HG03442 (cell line): ENCODE results near the gene S100A14.
"Not testable (repeated sequence)": the region's sequence is repeated elsewhere in the genome, so short reads cannot be mapped to it uniquely, and the experiment has no call there.

Experiments used
- ATAC-seq: cut with Tn5 transposase; IDR thresholded peaks from one replicate; pipeline ENCODE4 v1.9.1; 2021; ENCODE audit warnings: mild to moderate bottlenecking, moderate library complexity; ENCODE audit not compliant: unreplicated experiment

Gene S100A14

DNA sequence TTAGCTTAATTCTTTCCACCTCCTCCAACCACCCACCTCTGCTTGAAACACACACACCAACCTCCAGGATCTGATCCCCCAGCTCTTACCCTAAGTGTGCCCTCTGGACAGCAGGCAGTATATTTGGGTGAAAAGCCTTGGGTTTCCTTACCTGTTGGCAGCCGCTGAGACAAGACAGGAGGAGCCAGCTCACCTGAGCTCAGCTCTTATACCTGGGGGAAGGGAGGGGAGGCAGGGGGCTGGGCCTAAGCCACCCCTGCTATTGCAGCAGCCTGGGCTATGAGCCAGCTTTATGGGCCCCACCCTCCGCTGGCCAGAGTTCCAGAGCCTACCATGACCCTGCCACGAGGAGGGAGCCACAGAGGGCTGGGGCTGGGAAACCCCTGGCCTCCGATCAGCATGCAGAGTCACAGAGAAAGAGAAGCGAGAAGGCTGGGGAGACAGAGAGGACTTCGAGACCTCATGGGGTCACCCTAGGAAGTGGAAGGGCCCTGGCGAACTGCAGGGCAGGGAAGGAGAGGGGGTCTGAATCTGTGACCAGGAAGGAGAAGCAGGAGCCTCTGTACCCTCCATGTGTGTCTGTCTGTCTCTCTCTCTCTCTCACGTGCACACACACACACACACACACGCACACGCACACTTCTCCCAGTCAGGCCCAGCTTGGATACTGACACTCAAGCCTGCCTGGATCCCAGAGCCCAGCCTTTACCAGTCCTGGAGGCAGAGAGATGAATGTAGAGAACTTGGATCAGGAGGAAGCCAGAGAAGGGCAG lies at the start of gene S100A14:
S100A14 (minus strand) TSS at position 182 of the 773 bp plus-strand sequence. CDS start 467 bp downstream, outside the sequence.
- ATAC-seq, result no peak

DNA sequence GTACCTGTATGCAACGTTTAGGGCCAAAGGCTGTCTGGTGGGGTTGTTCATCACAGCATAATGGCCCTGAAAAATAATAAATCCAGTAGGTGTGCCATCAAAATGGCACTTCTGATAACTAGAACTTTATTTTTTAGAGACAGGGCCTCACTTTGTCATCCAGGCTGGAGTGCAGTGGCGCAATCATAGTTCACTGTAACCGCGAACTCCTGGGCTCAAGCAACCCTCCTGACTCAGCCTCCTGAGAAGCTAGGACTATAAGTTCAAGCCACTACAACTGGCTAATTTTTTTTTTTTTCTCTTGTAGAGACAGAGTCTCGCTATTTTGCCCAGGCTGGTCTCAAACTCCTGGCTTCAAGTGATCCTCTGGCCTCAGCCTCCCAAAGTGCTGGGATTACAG lies 47.1 kb upstream of the S100A14 start:
- ATAC-seq, result no peak

DNA sequence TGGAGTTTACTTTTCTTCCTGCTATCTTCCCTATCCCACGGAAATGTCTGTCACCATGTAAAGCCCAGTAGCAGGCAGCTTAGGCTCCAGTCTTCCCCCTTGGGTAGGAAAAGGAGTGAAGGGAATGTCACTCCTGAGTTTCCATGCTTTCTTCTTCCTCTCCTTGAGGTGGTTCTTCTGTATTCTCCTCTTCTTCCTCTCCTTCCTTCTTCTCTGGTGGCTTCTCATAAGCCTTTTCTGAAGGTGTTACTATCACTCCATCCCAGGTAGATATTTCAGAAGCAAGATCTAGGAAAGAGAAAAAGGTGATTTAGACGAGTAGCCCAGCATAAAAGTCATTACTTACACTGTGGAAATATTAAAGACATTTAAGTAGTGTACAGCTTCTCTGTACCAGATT lies 46.1 kb upstream of the S100A14 start:
- no peak for ATAC-seq

DNA sequence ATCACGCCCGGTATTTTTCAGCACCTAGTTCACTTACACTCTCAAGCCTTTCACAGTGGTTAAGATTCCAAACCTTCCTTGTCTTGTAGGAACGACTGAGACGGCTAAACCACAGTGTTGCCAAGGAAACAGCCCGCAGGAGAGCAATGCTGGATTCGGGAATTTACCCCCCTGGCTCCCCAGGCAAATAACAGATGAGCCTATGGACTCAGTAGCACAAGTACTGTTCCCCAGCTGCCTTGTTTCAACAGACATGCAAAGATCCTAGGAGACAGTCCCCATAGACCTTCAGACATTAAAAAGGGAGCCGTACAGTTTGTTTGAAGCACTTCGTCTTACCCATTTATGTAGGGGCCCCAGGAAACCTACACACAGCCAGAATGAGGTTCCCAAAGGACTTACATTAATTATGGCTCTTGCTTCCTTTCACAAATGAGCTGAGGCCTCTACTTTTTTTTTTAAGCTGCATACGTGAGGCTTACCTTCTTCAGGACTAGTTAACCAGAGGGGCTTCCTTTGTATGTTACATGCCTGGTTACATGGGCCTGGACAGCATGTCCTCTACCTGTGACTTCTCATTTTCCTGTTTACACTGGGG lies 45.1 kb upstream of the S100A14 start:
- no peak for ATAC-seq

DNA sequence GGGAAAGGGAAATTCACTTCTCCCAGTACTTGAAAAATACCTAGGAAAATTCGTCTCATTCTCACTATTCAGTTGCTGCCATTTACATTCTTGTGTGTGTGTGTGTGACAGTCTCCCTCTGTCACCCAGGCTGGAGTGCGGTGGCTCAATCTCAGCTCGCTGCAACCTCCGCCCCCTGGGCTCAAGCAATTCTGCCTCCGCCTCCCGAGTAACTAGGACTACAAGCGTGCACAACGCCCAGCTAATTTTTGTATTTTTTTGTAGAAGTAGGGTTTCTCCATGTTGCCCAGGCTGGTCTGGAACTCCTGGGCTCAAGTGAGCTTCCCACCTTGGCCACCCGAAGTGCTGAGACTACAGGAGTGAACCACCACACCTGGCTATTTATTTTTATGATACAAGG lies 43.5 kb upstream of the S100A14 start:
- no peak for ATAC-seq

DNA sequence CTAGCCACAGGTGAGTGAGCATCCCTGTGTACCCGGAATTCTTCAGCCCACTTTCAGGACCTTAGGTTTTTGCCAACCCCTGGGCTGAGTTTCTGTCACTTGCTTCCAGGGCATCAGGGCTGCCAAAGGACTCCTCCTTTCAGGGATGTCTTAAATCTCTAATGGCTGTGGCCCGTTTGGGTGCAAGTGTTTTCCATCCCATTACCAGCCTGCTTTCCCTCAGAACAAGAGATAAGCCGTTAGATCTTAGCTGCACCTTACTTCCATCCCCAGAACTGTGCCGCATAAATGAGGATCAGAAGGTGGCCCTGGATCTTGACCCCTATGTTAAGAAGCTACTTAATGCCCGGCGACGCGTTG lies 43.0 kb upstream of the S100A14 start:
- ATAC-seq, result no peak

DNA sequence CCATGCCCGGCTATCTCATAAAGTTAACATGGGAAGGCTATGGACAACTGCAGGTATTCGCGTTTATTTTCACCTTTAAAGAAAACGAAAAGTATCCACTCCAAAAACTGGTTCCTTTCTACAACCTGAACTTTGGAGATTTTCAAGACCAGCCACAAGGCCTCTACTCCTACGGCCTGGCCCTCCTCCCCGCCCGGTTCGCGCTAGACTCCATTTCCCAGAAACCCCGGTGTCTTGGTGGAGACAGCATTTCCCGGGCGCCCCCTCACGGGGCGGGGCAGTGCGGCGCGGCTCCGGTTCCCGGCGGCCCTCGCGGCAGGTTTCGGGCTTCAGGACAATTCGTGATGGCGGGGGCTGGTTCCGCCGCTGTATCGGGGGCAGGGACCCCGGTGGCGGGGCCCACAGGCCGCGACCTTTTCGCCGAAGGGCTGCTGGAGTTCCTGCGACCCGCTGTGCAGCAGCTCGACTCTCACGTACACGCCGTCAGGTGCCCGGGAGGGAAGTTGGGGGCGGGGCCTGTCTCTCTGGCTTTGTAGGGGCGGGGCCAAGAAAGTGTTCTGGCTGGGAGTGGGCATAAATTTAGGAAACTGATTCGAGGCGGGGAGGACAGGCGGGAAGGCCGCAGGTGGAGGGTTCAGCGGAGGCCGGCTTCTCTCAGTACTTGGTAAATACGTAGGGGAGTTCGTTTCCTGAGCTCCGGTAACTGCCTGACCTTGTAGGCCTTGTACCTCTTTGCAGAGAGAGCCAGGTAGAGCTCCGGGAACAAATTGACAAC lies 42.5 kb upstream of the S100A14 start, which contains the start of gene SNAPIN:
SNAPIN (plus strand) TSS at position 304 of the 775 bp plus-strand sequence; CDS start at position 345, 41 bp downstream.
- peak; percentile 86 for ATAC-seq

DNA sequence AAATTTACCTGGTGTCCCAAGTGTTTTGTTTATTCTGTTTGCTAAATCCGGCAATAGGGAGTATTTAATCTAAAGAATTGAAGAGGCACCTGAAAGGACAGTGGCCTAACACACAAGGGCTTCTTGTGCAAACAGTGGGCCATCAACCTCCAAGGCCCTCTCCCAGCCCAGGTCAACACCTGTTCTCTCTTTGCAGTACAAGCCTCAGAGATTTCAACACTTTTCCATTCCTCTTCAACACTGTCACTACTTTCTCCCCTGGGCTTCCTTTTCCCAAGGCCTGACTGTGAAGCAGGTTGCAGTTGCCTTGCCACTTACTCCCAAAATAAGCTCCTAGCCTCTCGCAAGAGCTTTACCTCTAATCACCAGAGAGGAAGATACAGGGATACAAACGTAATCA lies 39.2 kb upstream of the S100A14 start:
- no peak for ATAC-seq

DNA sequence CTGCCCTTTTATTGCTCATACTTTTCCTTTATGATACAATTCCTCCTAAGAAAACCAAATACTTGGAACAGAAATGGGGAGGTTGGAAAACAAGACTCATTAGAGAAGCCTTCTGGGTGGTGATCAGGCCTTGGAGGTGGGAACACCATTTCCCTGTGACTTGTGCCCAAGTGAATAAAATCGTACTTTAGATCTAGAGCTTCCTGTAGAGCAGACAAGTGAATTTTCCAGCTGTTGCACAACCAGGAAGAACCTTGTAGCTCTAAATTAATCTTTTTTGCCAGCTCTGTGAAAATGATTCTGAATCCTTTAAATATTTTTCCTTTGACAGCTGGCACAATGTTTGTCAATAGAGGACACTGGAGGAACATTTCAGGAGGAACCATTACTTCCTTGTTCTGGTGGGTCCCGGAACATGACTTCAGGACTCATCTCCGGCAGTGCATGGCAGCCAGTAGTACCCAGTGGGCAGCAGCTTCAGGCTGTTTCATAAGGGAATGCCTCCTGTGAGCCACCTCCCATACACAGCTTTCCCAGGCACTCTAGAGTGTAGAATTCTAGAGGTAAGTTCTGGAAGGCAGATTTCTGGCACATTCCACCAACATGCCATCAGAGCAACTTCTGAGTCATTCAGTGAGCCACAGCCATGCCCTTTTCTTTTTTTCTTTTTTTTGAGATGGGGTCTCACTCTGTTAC lies 36.8 kb upstream of the S100A14 start:
- ATAC-seq, result no peak

DNA sequence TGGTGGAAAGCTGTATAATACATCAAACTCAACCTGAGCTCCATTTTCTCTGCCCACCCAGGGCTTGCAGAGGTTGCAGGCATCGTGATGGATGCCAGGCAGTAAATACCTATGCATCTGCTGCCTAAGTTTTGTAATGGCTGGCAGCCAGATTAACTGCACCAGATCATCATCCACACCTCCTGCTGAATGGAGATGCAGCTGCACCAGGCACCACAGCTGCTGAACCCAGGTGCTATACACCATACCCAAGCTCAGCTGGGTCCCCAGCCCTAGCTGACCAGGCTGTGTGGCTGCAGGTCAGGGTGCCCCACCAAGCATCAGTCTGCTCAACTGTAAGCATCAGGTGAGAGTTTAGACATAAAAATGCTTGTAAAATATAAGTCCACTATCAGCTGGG lies 35.6 kb upstream of the S100A14 start:
- no peak for ATAC-seq

DNA sequence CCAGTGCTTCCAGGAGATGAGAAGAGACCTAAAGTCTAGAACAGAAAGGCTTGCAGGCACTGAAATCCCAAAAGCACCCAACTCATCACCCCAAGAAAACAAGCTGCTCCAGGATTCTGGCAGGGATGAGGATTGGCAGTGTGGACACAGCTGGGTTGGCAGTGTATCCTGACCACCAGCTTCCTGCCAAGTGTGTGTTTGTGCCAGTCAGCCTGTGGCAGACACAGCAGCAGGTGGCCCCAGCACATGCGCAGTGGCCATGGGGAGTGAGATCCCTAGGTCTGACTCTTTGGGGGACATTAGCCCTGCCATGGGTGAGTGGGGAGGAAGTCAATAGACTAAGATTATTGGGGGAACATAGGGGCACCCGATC lies 33.7 kb upstream of the S100A14 start:
- no peak for ATAC-seq

DNA sequence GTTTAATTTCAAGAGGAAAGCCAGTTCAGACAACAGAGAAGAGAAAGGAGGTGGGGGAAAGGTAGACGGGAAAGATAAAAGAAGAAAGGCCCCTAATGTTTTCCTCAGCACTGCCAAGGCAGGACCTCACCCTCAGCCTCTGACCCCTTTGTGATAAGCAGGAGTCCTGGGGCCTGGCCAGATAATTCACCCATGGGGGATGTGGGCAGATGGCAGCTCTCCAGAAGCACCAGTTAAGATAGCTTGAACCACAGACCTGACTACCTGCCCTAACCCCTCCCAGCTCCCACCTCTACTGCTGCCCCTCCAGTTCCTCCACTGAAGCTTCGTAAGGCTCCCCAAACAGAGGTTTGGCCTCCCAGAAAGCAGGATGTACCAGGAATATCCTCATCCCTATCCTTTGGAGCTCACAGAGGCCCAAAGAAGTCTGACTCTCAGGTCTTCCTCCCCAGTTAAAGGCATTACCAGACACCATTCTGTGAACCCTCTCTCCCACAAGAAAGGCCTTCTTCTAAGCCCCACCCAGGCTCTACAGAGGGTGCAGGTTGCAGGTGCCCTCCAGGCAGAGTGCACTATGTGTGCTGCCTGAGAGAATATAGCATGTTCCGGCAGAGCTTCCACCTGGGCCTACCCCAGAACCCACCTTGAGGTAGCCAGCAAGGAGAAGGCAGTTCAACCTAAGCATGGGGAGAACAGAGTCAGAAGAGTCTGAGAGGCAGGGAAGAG lies 33.2 kb upstream of the S100A14 start:
- ATAC-seq, result no peak

DNA sequence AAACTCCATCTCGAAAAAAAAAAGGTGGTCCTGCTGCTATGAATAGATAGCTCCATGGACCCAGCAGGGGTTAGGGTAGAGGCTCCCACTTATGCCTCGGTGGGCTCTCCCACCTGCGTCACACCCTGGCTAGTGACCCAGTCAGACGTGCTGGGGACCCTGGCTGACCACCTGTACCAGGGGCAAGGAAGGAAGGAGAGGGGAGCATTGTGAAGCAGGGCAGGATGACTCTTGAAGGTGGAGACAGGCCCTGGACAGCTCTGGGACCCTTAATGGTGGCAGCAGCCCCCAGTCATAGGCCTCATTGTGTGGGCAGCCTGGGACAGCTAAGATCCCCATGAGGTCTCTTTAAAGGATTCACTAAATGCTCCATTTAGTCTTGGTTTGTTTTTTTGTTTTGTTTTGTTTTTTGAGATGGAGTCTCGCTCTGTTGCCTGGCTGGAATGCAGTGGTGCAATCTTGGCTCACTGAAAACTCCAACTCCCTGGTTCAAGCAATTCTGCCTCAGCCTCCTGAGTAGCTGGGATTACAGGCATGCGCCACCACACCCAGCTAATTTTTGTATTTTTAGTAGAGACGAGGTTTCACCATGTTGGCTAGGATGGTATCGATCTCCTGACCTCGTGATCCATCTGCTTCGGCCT lies 32.0 kb upstream of the S100A14 start:
- ATAC-seq, result no peak

DNA sequence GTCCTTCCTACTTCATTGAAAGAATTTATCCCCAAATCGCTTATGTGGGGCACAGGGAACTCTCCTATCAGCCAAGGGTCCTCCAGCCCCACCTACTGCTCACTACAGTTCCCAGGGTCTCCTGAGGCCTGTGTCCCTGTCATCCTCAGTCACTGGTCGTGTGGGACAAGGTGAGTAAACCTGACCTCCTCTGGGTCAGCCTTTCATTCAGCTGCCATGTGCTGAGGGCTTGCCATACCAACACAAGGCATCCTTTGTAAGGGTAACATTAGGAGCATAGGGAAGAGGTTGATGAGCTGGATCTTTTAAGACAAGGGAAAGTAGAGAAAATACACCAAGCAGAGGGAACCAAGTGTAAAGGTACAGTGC lies 31.2 kb upstream of the S100A14 start:
- no peak for ATAC-seq

DNA sequence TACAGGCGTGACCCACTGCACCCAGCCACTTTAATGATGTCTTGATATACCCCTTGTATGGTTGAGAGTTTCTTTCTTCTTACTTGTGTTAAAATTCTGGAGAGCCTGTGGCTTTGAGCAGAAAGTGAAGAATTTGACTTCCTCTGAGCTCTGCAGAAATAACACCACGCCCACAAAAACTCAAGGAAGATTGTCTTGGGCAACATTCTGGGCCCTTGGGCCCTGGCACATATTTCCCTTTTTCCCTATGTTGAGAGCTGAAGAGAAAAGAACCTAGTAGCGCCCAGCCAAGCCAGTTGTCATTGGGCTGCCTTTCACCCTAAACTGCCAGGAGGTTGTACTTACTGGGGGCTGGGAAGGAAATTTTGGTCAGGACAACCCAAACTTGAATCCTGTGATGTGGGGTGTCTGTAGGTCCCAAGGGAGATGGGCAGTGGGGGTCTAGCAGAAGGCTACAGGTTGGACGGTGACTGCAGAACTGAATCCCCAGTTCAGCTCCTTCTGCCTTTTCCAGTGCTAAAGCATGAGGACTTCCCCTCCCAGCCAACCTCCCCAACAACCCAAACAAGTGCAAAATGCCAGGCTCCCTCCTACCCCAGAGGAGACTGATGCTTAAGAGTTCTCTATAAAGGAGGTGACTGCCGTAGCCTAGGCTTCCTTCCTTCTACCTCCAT lies 30.7 kb upstream of the S100A14 start:
- no peak for ATAC-seq

DNA sequence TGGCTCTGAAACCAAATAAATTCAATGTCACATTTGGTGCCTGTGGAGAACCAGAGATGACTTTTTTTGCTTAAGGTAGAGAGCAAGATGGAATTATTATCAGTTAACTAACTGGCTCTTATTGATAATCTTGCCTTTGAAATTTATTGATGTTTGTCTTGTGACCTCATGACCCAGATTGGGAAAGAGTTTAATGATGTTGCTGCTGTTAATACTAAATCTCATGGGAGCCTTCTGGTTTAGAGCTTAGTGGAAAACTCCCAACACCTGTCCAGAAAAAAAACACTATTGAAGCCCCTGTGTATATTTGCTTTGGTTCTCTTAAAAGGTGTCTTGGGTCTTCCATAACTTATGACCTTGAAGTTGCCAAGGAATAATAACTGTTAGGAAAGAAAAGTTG lies 27.7 kb upstream of the S100A14 start:
- no peak for ATAC-seq

DNA sequence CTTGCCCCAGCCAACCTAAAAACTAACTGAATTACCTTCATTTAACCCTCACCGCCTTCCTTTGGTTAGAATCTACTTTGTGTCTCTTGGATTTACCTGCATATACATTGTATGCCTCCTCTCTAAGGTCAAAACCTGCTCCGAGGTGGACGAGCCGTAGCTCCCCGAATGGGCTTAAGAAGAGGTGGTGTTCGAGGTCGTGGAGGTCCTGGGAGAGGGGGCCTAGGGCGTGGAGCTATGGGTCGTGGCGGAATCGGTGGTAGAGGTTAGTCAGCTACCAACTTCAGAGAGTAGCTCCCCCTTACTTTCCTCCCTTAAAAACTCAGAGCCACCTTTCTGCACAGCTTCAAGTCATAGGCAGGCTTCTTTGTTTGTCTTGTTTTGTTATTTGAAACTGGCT lies 27.0 kb upstream of the S100A14 start:
- ATAC-seq, result no peak

DNA sequence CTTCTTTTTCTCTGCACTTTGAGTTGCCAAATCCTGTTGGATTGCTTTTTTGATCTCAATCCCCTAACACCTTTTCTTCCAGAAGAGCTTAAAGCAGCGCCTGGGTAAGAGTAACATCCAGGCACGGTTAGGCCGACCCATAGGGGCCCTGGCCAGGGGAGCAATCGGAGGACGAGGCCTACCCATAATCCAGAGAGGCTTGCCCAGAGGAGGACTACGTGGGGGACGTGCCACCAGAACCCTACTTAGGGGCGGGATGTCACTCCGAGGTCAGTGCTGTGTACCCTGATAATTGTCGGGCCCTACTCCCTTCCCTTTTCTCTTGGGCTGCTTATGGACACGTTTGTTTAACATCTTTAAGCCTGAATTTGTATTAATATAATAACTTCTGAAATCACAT lies 26.0 kb upstream of the S100A14 start:
- ATAC-seq, result no peak

DNA sequence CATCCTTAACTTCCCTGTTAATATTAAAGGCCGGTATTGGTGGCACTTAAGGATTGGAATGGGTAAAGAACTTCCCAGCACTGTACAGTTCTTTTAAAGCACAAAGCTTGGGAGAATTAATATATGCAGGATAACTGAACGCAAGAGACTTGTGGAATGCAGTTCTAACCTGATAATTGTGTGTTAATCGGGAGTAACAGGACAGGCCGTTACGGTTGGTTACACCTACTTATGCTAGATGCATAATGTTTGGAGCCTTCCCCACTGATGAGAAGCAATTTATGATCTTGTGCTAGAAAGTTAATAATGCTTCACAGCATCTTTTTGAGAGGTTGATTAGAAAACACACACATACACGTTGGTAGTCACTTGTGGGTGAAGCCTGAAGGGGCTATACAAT lies 24.7 kb upstream of the S100A14 start:
- ATAC-seq, result no peak

DNA sequence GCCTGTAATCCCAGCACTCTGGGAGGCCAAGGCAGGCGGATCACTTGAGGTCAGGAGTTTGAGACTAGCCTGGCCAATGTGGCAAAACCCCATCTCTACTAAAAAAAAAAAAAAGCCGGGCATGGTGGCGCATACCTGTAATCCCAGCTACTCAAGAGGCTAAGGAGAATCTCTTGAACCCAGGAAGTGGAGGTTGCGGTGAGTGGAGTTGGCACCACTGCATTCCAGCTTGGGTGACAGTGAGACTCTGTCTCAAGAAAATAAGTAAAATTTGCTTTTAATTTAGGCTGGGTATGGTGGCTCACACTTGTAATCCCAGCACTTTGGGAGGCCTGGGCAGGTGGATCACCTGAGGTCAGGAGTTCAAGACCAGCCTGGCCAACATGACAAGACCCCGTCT lies 24.1 kb upstream of the S100A14 start:
- ATAC-seq, result not testable (repeated sequence)
